GM19463 (cell line): Measurements from ENCODE around the gene SDK1.
"Not testable (repeated sequence)": the region's sequence is repeated elsewhere in the genome, so short reads cannot be mapped to it uniquely, and the experiment has no call there.

Source experiments
- ATAC-seq: cut with Tn5 transposase; IDR thresholded peaks from one replicate; pipeline ENCODE4 v1.9.1; 2021; ENCODE audit warnings: mild to moderate bottlenecking, moderate library complexity; ENCODE audit not compliant: unreplicated experiment

Gene SDK1

GRCh38 chr7:4249241-4249640, 948.2 kb downstream of the SDK1 start:
- ATAC-seq, result no peak

- ATAC-seq, result no peak
Measured at GRCh38 chr7:4255336-4255735, 954.3 kb downstream of the SDK1 start.

- ATAC-seq, result no peak
Measured at GRCh38 chr7:4256286-4256685, 955.2 kb downstream of the SDK1 start.

- no peak for ATAC-seq
Measured at GRCh38 chr7:4257146-4258111, 956.4 kb downstream of the SDK1 start.

- ATAC-seq, result not testable (repeated sequence)
Measured at GRCh38 chr7:4260116-4260515, 959.1 kb downstream of the SDK1 start.

GRCh38 chr7:4260867-4261600, 960.0 kb downstream of the SDK1 start:
- no peak for ATAC-seq

GRCh38 chr7:4261601-4261960, 960.5 kb downstream of the SDK1 start:
- ATAC-seq, result no peak

GRCh38 chr7:4264206-4264605, 963.2 kb downstream of the SDK1 start:
- not testable (repeated sequence) for ATAC-seq

GRCh38 chr7:4265066-4265465, 964.0 kb downstream of the SDK1 start:
- ATAC-seq, result no peak

- ATAC-seq, result no peak
Measured at GRCh38 chr7:4265676-4266075, 964.6 kb downstream of the SDK1 start.

GRCh38 chr7:4266270-4267040, 965.4 kb downstream of the SDK1 start:
- ATAC-seq, result no peak

GRCh38 chr7:4267341-4268039, 966.4 kb downstream of the SDK1 start:
- no peak for ATAC-seq

GRCh38 chr7:4268040-4268965, 967.3 kb downstream of the SDK1 start:
- ATAC-seq, result no peak

- no peak for ATAC-seq
Measured at GRCh38 chr7:4269086-4269485, 968.0 kb downstream of the SDK1 start.

- ATAC-seq, result no peak
Measured at GRCh38 chr7:4269746-4270145, 968.7 kb downstream of the SDK1 start.

GRCh38 chr7:4270268-4270667, 969.2 kb downstream of the SDK1 start:
- ATAC-seq, result no peak

- ATAC-seq, result no peak
Measured at GRCh38 chr7:4270941-4271715, 970.1 kb downstream of the SDK1 start.

GRCh38 chr7:4271716-4272015, 970.6 kb downstream of the SDK1 start:
- ATAC-seq, result no peak

- ATAC-seq, result no peak
Measured at GRCh38 chr7:4272141-4272540, 971.1 kb downstream of the SDK1 start.
